NCI-H146 (cell line): ENCODE measurements around the gene PPOX.

Experiments used
- DNase-seq: peaks from one replicate; lab custom pipeline; 2025; lab: John Stamatoyannopoulos, UW

The PPOX gene

GRCh38 chr1:161165742-161166668, at the start of gene PPOX:
TSS of gene PPOX (plus strand) at chr1:161166426. CDS start at chr1:161166848, 422 bp downstream.
- DNase-seq = peak; percentile 97

GRCh38 chr1:161117759-161118581, 48.3 kb upstream of the PPOX start, which contains the start of the genes NIT1 and PFDN2:
TSS of gene NIT1 (plus strand) at chr1:161118105. CDS start at chr1:161118177, 72 bp downstream.
TSS of gene PFDN2 (minus strand) at chr1:161118037. CDS start at chr1:161118026, 11 bp downstream.
- peak; percentile 86 for DNase-seq

GRCh38 chr1:161119092-161119903, 46.9 kb upstream of the PPOX start:
- no peak for DNase-seq

GRCh38 chr1:161121042-161121650, 45.1 kb upstream of the PPOX start:
- DNase-seq = no peak

- DNase-seq = no peak
Observed at GRCh38 chr1:161121834-161122233, 44.4 kb upstream of the PPOX start.

GRCh38 chr1:161122967-161123366, 43.3 kb upstream of the PPOX start:
- DNase-seq = no peak

- DNase-seq = no peak
Observed at GRCh38 chr1:161127649-161128048, 38.6 kb upstream of the PPOX start.

- no peak for DNase-seq
Observed at GRCh38 chr1:161128591-161129420, 37.4 kb upstream of the PPOX start.

GRCh38 chr1:161130266-161130665, 36.0 kb upstream of the PPOX start:
- DNase-seq = no peak

- no peak for DNase-seq
Observed at GRCh38 chr1:161131523-161132409, 34.5 kb upstream of the PPOX start.

- DNase-seq = peak; percentile 96
Observed at GRCh38 chr1:161132410-161133219, 33.6 kb upstream of the PPOX start, which contains the start of gene DEDD. TSS of gene DEDD (minus strand) at chr1:161132667. CDS start at chr1:161124462, 8,205 bp downstream.

GRCh38 chr1:161133220-161133740, 32.9 kb upstream of the PPOX start:
- peak; percentile 19 for DNase-seq

- DNase-seq = no peak
Observed at GRCh38 chr1:161137881-161138280, 28.3 kb upstream of the PPOX start.

GRCh38 chr1:161138431-161138830, 27.8 kb upstream of the PPOX start:
- no peak for DNase-seq

- peak; percentile 29 for DNase-seq
Observed at GRCh38 chr1:161139766-161140165, 26.5 kb upstream of the PPOX start.

GRCh38 chr1:161140755-161141400, 25.3 kb upstream of the PPOX start:
- no peak for DNase-seq

GRCh38 chr1:161145832-161146231, 20.4 kb upstream of the PPOX start:
- no peak for DNase-seq

GRCh38 chr1:161153176-161153575, 13.1 kb upstream of the PPOX start:
- DNase-seq = no peak
